Lower lobe of right lung (tissue), 2 donors: ENCODE results near the gene RPRD1A. TPM values are rescaled to one million over a fixed set of nuclear protein-coding genes. Genes with fewer than 3 reads are reported as not detected.

Source experiments
- ATAC-seq, 2 donors: fragments of 200-7000 bp; cut with Tn5 transposase; one replicate each; pipeline ENCODE4 v1.9.1; 2020 to 2022; ENCODE audit warnings: mild to moderate bottlenecking in 2 of 2, moderate library complexity in 2 of 2
- DNase-seq: peaks from one replicate; pipeline ENCODE4 v3.0.0-alpha.2; 2020
- H3K27ac ChIP-seq: fragments of 200-600 bp; one replicate; pipeline ENCODE4 v1.8.0; 2022
- H3K27me3 ChIP-seq: fragments of 200-600 bp; one replicate; pipeline ENCODE4 v1.8.0; 2022; ENCODE audit warnings: low read depth
- H3K36me3 ChIP-seq: fragments of 200-600 bp; one replicate; pipeline ENCODE4 v1.8.0; 2022; ENCODE audit warnings: mild to moderate bottlenecking
- H3K4me1 ChIP-seq: fragments of 200-600 bp; one replicate; pipeline ENCODE4 v1.8.0; 2022
- H3K4me3 ChIP-seq: fragments of 200-600 bp; one replicate; pipeline ENCODE4 v1.8.0; 2022; ENCODE audit warnings: mild to moderate bottlenecking
- H3K9me3 ChIP-seq: fragments of 200-600 bp; one replicate; pipeline ENCODE4 v1.8.0; 2022
- intact Hi-C: fragments of 100-400 bp; cut with DNase I; formaldehyde crosslinking; loops from one replicate; pipeline ENCODE4 v1.11.0; 2022
- total RNA-seq: library from RNA; stranded (reverse); fragmentation: NEBNext Ultra II Directional; extraction: Animal tissue kit (Norgen Biotek cat#: 25700); gene quantifications from one replicate; pipeline ENCODE4 v1.2.1, GENCODE V29; 2021
- TF ChIP-seq, protein P1 (sequence below): fragments of 200-600 bp; IDR thresholded peaks from one replicate; pipeline ENCODE4 v1.8.0; 2022; ENCODE audit warnings: antibody characterized with exemption, mild to moderate bottlenecking
- donor health status: DM: no; HTN: yes; CAD: no; lungs with severe emphysema.

The RPRD1A gene
- total RNA-seq, 1 donor from 2014 or later: 39.1 TPM

DNA sequence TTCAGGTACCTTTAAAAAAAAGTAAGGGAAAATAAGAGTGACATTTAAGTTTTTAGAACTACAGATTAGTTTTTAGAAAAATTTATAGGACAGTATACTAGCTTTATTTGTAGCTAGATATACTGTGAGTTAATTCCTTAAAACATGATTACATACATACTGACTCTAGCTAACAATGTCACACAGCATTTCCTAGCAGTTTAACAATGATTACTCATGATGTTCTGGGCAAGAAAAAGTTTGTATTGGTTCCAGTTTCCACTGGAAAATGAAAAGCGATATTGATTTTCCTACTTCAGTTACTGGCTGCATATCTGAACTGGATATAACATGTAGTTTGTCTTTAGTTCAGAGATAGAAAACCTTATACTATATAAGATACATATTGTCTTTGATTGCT is 42.4 kb upstream of the RPRD1A start:
- H3K9me3 ChIP-seq: no peaks in the 10 kb centered on the region
- no peaks in the 10 kb centered on the region for H3K4me1 ChIP-seq
- TF ChIP-seq, protein P1, sequence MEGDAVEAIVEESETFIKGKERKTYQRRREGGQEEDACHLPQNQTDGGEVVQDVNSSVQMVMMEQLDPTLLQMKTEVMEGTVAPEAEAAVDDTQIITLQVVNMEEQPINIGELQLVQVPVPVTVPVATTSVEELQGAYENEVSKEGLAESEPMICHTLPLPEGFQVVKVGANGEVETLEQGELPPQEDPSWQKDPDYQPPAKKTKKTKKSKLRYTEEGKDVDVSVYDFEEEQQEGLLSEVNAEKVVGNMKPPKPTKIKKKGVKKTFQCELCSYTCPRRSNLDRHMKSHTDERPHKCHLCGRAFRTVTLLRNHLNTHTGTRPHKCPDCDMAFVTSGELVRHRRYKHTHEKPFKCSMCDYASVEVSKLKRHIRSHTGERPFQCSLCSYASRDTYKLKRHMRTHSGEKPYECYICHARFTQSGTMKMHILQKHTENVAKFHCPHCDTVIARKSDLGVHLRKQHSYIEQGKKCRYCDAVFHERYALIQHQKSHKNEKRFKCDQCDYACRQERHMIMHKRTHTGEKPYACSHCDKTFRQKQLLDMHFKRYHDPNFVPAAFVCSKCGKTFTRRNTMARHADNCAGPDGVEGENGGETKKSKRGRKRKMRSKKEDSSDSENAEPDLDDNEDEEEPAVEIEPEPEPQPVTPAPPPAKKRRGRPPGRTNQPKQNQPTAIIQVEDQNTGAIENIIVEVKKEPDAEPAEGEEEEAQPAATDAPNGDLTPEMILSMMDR: no peak
- no peaks in the 10 kb centered on the region for H3K27me3 ChIP-seq
- no peak overlapping the region for H3K4me3 ChIP-seq
- peaks cover 55% of the 10 kb centered on the region for H3K36me3 ChIP-seq
- DNase-seq (no peak), ATAC-seq (no peak)
- intact Hi-C loops: no loop called here
- no peak overlapping the region for H3K27ac ChIP-seq

DNA sequence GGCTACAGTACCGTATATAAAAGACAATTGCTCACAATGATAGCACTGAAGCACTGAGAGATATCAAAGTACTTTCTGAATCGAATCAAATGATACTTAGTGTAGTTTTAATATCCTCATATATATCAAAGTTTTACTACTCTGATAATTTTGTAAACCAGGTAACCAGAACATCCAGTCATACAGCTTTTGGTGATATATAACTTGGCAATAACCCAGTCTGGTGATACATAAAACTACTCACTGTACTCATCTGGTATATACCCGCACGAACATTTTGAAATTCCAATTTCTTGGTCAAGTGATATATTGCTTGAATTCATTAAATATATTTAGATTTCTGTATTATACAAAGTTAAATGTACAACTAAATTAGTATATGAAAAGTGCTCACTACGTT is 41.2 kb upstream of the RPRD1A start:
- intact Hi-C loops: no loop called here
- TF ChIP-seq, protein P1: no peak
- Histone ChIP-seq H3K4me3 (no peak overlapping the region), H3K36me3 (peaks cover 44% of the 10 kb centered on the region), H3K9me3 (no peaks in the 10 kb centered on the region), H3K27me3 (no peaks in the 10 kb centered on the region), H3K4me1 (no peaks in the 10 kb centered on the region), H3K27ac (no peak overlapping the region)
- DNase-seq: no peak
- ATAC-seq: no peak

DNA sequence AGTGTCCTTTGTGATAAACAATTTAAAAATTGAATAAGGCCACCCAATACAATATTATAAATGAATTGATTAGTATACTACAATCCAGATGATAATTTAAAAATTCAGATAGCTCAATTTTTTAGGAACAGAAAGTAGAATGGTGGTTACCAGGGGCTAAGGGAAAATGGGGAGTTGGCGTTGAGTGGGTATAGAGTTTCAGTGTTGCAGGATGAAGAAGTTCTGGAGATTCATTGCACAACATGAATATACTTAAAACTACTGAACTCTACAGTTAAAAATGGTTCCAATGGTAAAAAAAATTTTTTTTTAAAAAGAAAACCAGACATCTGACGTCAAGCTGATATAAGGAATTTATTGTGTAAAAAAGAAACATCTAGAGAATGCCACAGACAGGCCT is 40.8 kb upstream of the RPRD1A start:
- no peaks in the 10 kb centered on the region for H3K4me1 ChIP-seq
- TF ChIP-seq, protein P1: no peak
- DNase-seq: no peak
- intact Hi-C loops: no loop called here
- H3K4me3 ChIP-seq: no peak overlapping the region
- no peak overlapping the region for H3K27ac ChIP-seq
- peaks cover 40% of the 10 kb centered on the region for H3K36me3 ChIP-seq
- H3K27me3 ChIP-seq: no peaks in the 10 kb centered on the region
- H3K9me3 ChIP-seq: no peaks in the 10 kb centered on the region
- ATAC-seq: no peak

DNA sequence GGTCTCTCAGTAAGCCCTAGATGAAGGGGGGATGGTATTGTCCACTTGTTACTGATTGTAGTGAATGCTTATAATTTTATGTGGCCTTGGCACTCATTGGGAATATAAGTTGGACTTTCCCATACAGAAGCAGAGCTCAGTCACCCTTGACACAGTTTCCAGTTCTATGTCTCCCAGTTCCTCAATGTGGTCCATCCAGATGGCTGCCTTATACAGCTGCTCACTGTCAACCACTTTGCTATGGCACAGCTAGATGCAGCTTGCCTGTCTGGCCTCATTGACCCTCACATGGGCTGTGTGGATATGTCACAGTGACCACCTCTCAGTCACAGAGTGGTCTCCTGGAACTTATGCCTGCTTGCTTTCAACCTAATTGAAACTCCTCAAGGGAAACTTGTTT is 40.1 kb upstream of the RPRD1A start:
- Histone ChIP-seq H3K4me3 (no peak overlapping the region), H3K36me3 (peaks cover 33% of the 10 kb centered on the region), H3K27ac (no peak overlapping the region), H3K4me1 (no peaks in the 10 kb centered on the region), H3K9me3 (peaks cover 1% of the 10 kb centered on the region), H3K27me3 (no peaks in the 10 kb centered on the region)
- ATAC-seq (no peak), DNase-seq (no peak)
- intact Hi-C loops: no loop called here
- TF ChIP-seq, protein P1: no peak

DNA sequence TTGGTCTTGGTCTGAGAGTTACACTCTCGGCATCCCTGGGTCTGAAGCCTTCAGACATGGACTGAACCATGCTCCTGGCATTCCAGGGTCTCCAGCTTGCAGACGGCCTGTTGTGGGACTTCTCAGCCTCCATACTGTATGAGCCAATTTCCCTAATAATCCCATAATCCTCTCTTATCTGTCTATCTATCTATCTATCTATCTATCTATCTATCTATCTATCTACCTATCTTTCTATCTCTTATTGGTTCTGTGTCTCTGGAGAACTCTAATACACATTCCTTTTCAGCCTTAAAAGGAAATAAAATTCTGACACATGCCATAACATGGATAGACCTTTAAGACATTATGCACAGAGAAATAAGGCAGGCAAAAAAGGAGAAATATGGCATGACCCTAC is 37.4 kb upstream of the RPRD1A start:
- Histone ChIP-seq H3K4me3 (no peak overlapping the region), H3K27ac (no peak overlapping the region), H3K4me1 (no peaks in the 10 kb centered on the region), H3K27me3 (no peaks in the 10 kb centered on the region), H3K9me3 (peaks cover 5% of the 10 kb centered on the region), H3K36me3 (peaks cover 8% of the 10 kb centered on the region)
- DNase-seq: no peak
- TF ChIP-seq, protein P1: no peak
- ATAC-seq: no peak
- intact Hi-C loops: no loop called here

DNA sequence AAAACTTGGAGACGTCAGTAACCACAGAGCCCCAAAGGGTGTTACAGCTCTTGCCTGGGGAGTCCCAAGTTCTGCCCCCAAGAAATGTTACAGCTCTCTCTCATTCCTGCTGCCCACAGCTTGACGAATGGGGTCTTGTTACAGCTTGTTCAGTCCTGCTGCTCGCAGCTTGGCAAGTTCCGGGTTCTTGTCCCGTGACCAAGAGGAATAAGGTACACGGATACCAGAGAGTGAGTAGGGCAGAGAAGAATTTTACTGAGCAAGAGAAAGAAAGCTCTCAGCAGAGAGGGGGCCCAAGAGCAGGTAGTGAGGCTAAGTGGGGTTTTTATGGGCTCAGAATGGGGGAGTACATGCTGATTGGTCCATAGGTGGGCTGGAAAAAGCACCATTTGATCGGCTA is 34.6 kb upstream of the RPRD1A start:
- Histone ChIP-seq H3K4me1 (no peaks in the 10 kb centered on the region), H3K27ac (no peak overlapping the region), H3K36me3 (no peaks in the 10 kb centered on the region), H3K9me3 (peaks cover 5% of the 10 kb centered on the region), H3K27me3 (no peaks in the 10 kb centered on the region), H3K4me3 (no peak overlapping the region)
- DNase-seq (no peak), ATAC-seq (no peak)
- TF ChIP-seq, protein P1: no peak
- intact Hi-C loops: no loop called here
